BLaER1 (cell line): ENCODE data around the gene CAPN5.

Experiments used
- H3K27ac ChIP-seq: shearing (Covaris generic); formaldehyde crosslinking; 2 replicates; pipeline ENCODE4 v1.8.1; 2022
- H3K27me3 ChIP-seq: shearing (Covaris generic); formaldehyde crosslinking; 2 replicates; pipeline ENCODE4 v1.8.1; 2022
- H3K36me3 ChIP-seq: shearing (Covaris generic); formaldehyde crosslinking; 2 replicates; pipeline ENCODE4 v1.8.1; 2022
- H3K4me1 ChIP-seq: shearing (Covaris generic); formaldehyde crosslinking; 2 replicates; pipeline ENCODE4 v1.8.1; 2022
- H3K4me2 ChIP-seq: shearing (Covaris generic); formaldehyde crosslinking; 2 replicates; pipeline ENCODE4 v1.8.1; 2022
- H3K4me3 ChIP-seq: shearing (Covaris generic); formaldehyde crosslinking; 2 replicates; pipeline ENCODE4 v1.8.1; 2022
- H3K9ac ChIP-seq: shearing (Covaris generic); formaldehyde crosslinking; 2 replicates; pipeline ENCODE4 v1.8.1; 2022
- H3K9me3 ChIP-seq: shearing (Covaris generic); formaldehyde crosslinking; 2 replicates; pipeline ENCODE4 v1.8.1; 2022
- H4K20me1 ChIP-seq: shearing (Covaris generic); formaldehyde crosslinking; 2 replicates; pipeline ENCODE4 v1.8.1; 2022
- Cebpa-rat ChIP-seq: shearing (Covaris generic); IDR thresholded peaks from 2 replicates; pipeline ENCODE4 v1.8.1; 2022

CAPN5 gene

GRCh38 chr11:77136784-77137420, 70.1 kb downstream of the CAPN5 start:
- TF ChIP-seq Cebpa-rat = no peak
- Histone ChIP-seq H3K4me2 (peak overlapping the region; percentile 96), H3K9me3 (0 out of 2 replicates have a peak, but pooled peaks cover 4% of the 10 kb centered on the region), H3K4me3 (no peak overlapping the region), H3K9ac (no peak overlapping the region), H4K20me1 (no peaks in the 10 kb centered on the region), H3K27ac (no peak overlapping the region; the same call in 1 of the 2 replicates), H3K27me3 (no peaks in the 10 kb centered on the region), H3K4me1 (peaks cover 70% of the 10 kb centered on the region), H3K36me3 (no peaks in the 10 kb centered on the region)

GRCh38 chr11:77137421-77137820, 70.7 kb downstream of the CAPN5 start:
- H3K9me3 ChIP-seq = 0 out of 2 replicates have a peak, but pooled peaks cover 4% of the 10 kb centered on the region
- H3K4me1 ChIP-seq = peaks cover 72% of the 10 kb centered on the region
- H3K4me3 ChIP-seq = peak overlapping the region; percentile 64
- no peaks in the 10 kb centered on the region for H3K27me3 ChIP-seq
- H3K36me3 ChIP-seq = no peaks in the 10 kb centered on the region
- no peak for TF ChIP-seq Cebpa-rat
- H4K20me1 ChIP-seq = no peaks in the 10 kb centered on the region
- H3K27ac ChIP-seq = peak overlapping the region; percentile 73; the same call in 1 of the 2 replicates
- H3K4me2 ChIP-seq = peak overlapping the region; percentile 96
- peak overlapping the region; percentile 57 for H3K9ac ChIP-seq

- Histone ChIP-seq H3K9me3 (0 out of 2 replicates have a peak, but pooled peaks cover under 1% of the 10 kb centered on the region), H3K4me1 (peaks cover 79% of the 10 kb centered on the region), H4K20me1 (no peaks in the 10 kb centered on the region), H3K36me3 (no peaks in the 10 kb centered on the region), H3K27ac (peak overlapping the region; percentile 73), H3K4me2 (peak overlapping the region; percentile 96), H3K4me3 (peak overlapping the region; percentile 64), H3K9ac (peak overlapping the region; percentile 57), H3K27me3 (no peaks in the 10 kb centered on the region)
- no peak for TF ChIP-seq Cebpa-rat
Measured at GRCh38 chr11:77138106-77138649, 71.4 kb downstream of the CAPN5 start.

- Histone ChIP-seq H3K9me3 (no peaks in the 10 kb centered on the region), H4K20me1 (no peaks in the 10 kb centered on the region), H3K9ac (no peak overlapping the region), H3K27me3 (no peaks in the 10 kb centered on the region), H3K4me3 (peak overlapping the region; percentile 64; the same call in 1 of the 2 replicates), H3K27ac (no peak overlapping the region), H3K4me1 (peaks cover 87% of the 10 kb centered on the region), H3K36me3 (no peaks in the 10 kb centered on the region), H3K4me2 (peak overlapping the region; percentile 96)
- no peak for TF ChIP-seq Cebpa-rat
Measured at GRCh38 chr11:77139201-77139600, 72.4 kb downstream of the CAPN5 start.

- H3K4me3 ChIP-seq = no peak overlapping the region
- peak overlapping the region; percentile 46 for H3K27ac ChIP-seq
- TF ChIP-seq Cebpa-rat = no peak
- peak overlapping the region; percentile 41; the same call in 1 of the 2 replicates for H3K9ac ChIP-seq
- no peaks in the 10 kb centered on the region for H4K20me1 ChIP-seq
- H3K4me2 ChIP-seq = peak overlapping the region; percentile 96
- no peaks in the 10 kb centered on the region for H3K27me3 ChIP-seq
- no peaks in the 10 kb centered on the region for H3K36me3 ChIP-seq
- H3K4me1 ChIP-seq = peaks cover 86% of the 10 kb centered on the region
- no peaks in the 10 kb centered on the region for H3K9me3 ChIP-seq
Measured at GRCh38 chr11:77140231-77140851, 73.6 kb downstream of the CAPN5 start.

GRCh38 chr11:77141034-77141433, 74.3 kb downstream of the CAPN5 start:
- Histone ChIP-seq H3K4me2 (peak overlapping the region; percentile 96; the same call in 1 of the 2 replicates), H3K36me3 (no peaks in the 10 kb centered on the region), H3K27ac (no peak overlapping the region), H3K4me1 (peaks cover 79% of the 10 kb centered on the region), H3K9me3 (no peaks in the 10 kb centered on the region), H4K20me1 (no peaks in the 10 kb centered on the region), H3K4me3 (no peak overlapping the region), H3K9ac (no peak overlapping the region), H3K27me3 (no peaks in the 10 kb centered on the region)
- no peak for TF ChIP-seq Cebpa-rat

- no peak for TF ChIP-seq Cebpa-rat
- Histone ChIP-seq H3K4me1 (peaks cover 78% of the 10 kb centered on the region), H3K27me3 (no peaks in the 10 kb centered on the region), H3K27ac (no peak overlapping the region), H3K4me3 (no peak overlapping the region), H3K9ac (no peak overlapping the region), H3K9me3 (no peaks in the 10 kb centered on the region), H3K4me2 (peak overlapping the region; percentile 63), H4K20me1 (no peaks in the 10 kb centered on the region), H3K36me3 (no peaks in the 10 kb centered on the region)
Measured at GRCh38 chr11:77141475-77141874, 74.7 kb downstream of the CAPN5 start.

- Histone ChIP-seq H3K4me3 (no peak overlapping the region), H3K9ac (no peak overlapping the region), H3K4me1 (peaks cover 78% of the 10 kb centered on the region), H3K9me3 (no peaks in the 10 kb centered on the region), H4K20me1 (no peaks in the 10 kb centered on the region), H3K27ac (no peak overlapping the region), H3K4me2 (peak overlapping the region; percentile 63), H3K36me3 (no peaks in the 10 kb centered on the region), H3K27me3 (no peaks in the 10 kb centered on the region)
- TF ChIP-seq Cebpa-rat = no peak
Measured at GRCh38 chr11:77142091-77142975, 75.6 kb downstream of the CAPN5 start.

- H3K27me3 ChIP-seq = no peaks in the 10 kb centered on the region
- H3K9ac ChIP-seq = no peak overlapping the region
- H3K4me3 ChIP-seq = no peak overlapping the region
- no peak overlapping the region for H3K27ac ChIP-seq
- peaks cover 77% of the 10 kb centered on the region for H3K4me1 ChIP-seq
- H3K9me3 ChIP-seq = no peaks in the 10 kb centered on the region
- H3K36me3 ChIP-seq = no peaks in the 10 kb centered on the region
- no peak overlapping the region for H3K4me2 ChIP-seq
- no peaks in the 10 kb centered on the region for H4K20me1 ChIP-seq
- TF ChIP-seq Cebpa-rat = no peak
Measured at GRCh38 chr11:77143405-77144020, 76.7 kb downstream of the CAPN5 start.
